ENCODE results near the gene LRIT1. TPM values are rescaled to one million over a fixed set of nuclear protein-coding genes. Genes with fewer than 3 reads are reported as not detected.

The LRIT1 gene
- total and polyA plus RNA-seq, 2 donors (not counting 3 experiments of a cell fraction or from before 2014, with no cell fraction given) = not detected

DNA sequence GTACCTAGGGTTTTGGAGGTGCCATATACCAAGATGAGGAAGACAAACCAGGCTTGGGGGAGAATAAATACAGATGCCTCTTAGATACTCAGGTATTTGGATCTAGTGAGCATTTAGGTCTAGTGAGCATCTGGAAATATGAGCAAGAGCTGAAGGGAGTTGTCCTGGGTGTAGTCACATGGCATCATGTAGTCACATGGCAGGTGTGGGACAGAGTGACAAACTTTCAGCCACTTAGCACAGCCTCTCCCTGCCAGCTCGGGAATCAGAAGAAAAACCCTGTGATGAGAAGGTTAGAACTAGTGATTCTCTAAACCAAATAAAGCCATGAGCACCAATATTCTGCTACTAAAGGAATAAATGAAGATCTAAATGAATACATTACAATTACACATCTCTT lies 27.8 kb upstream of the LRIT1 start:
- CTCF ChIA-PET = interaction anchor here (1.0 to 11.1 kb wide), 2 partner anchors 83 to 268 kb away, joined by 4 to 510 read pairs; no protein-coding TSS in a partner anchor
- no peak overlapping the region for H3K27ac ChIP-seq (ENCODE audit: insufficient read depth, low read depth, low read length)
- no peaks in the 10 kb centered on the region for H3K36me3 ChIP-seq (ENCODE audit: control insufficient read depth in 2 of 2, extremely low read depth in 1 of 2, insufficient read depth in 2 of 2, low read length in 2 of 2)
- TF ChIP-seq POLR2A (IDR thresholded peaks at IDR 0.05; ENCODE audit: low read depth, low read length) = no peak
- TF ChIP-seq, protein P1, sequence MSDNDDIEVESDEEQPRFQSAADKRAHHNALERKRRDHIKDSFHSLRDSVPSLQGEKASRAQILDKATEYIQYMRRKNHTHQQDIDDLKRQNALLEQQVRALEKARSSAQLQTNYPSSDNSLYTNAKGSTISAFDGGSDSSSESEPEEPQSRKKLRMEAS (IDR thresholded peaks at IDR 0.05; ENCODE audit: insufficient read depth, insufficient read length) = no peak
- no peak for TF ChIP-seq GATA2 (IDR thresholded peaks at IDR 0.05; ENCODE audit: insufficient read depth, insufficient read length, low read depth, low read length)
- TF ChIP-seq MYC (IDR thresholded peaks at IDR 0.05; ENCODE audit: low read depth, low read length) = no peak
- no peak for TF ChIP-seq POLR2AphosphoS5 (IDR thresholded peaks at IDR 0.05; ENCODE audit: insufficient read depth, low read depth, low read length)
- no peak for TF ChIP-seq JUN (IDR thresholded peaks at IDR 0.05; ENCODE audit: borderline replicate concordance, insufficient read depth, insufficient read length, low read depth)
- TF ChIP-seq, protein P2, sequence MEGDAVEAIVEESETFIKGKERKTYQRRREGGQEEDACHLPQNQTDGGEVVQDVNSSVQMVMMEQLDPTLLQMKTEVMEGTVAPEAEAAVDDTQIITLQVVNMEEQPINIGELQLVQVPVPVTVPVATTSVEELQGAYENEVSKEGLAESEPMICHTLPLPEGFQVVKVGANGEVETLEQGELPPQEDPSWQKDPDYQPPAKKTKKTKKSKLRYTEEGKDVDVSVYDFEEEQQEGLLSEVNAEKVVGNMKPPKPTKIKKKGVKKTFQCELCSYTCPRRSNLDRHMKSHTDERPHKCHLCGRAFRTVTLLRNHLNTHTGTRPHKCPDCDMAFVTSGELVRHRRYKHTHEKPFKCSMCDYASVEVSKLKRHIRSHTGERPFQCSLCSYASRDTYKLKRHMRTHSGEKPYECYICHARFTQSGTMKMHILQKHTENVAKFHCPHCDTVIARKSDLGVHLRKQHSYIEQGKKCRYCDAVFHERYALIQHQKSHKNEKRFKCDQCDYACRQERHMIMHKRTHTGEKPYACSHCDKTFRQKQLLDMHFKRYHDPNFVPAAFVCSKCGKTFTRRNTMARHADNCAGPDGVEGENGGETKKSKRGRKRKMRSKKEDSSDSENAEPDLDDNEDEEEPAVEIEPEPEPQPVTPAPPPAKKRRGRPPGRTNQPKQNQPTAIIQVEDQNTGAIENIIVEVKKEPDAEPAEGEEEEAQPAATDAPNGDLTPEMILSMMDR (IDR thresholded peaks at IDR 0.05; ENCODE audit: extremely low read depth in 1 of 2, insufficient read depth in 1 of 2, low read depth in 1 of 2, low read length in 2 of 2) = no peak
- no peak for TF ChIP-seq FOS (IDR thresholded peaks at IDR 0.05; ENCODE audit: borderline replicate concordance, insufficient read depth, low read length)
- TF ChIP-seq EZH2 (IDR thresholded peaks at IDR 0.05; ENCODE audit: borderline replicate concordance, low read depth, low read length, severe bottlenecking) = no peak
- POLR2A ChIA-PET = no interaction called here
- H4K20me1 ChIP-seq (replicated peaks; ENCODE audit: control insufficient read depth, extremely low read depth, insufficient read depth, low read length) = no peaks in the 10 kb centered on the region
- H3K27me3 ChIP-seq (ENCODE audit: control insufficient read depth in 2 of 2, insufficient read depth in 2 of 2, low read length in 2 of 2) = peaks cover 13 to 28% of the 10 kb centered on the region in 2 experiments
- no peaks in the 10 kb centered on the region for H3K9me3 ChIP-seq (replicated peaks; ENCODE audit: control insufficient read depth, insufficient read depth, low read length)
- intact Hi-C loops (cut with micrococcal nuclease) (no loop called here), dilution Hi-C loops (cut with MboI; ENCODE audit: extremely low pct_ligation_motif_present, low sequenced_read_pairs) (no loop called here)
- no peaks in the 10 kb centered on the region for H3K4me1 ChIP-seq (ENCODE audit: control insufficient read depth, extremely low read depth, insufficient read depth, low read length)
- BruUV-seq (replicated peaks) = no TSS peak
- H3K79me2 ChIP-seq (ENCODE audit: control insufficient read depth, insufficient read depth, low read length) = no peaks in the 10 kb centered on the region
- no peak overlapping the region for H2AFZ ChIP-seq (ENCODE audit: low read depth, low read length)
- no peak for FAIRE-seq
- H3K9ac ChIP-seq (replicated peaks; ENCODE audit: extremely low read depth, insufficient read depth, low read length) = no peak overlapping the region
- H3K4me3 ChIP-seq (replicated peaks in 1 of 3; ENCODE audit: insufficient read depth in 1 of 3, low read depth in 1 of 3, low read length in 3 of 3) = no peak overlapping the region
- H3K9me1 ChIP-seq (replicated peaks; ENCODE audit: control insufficient read depth, extremely low read depth, insufficient read depth, low read length) = no peaks in the 10 kb centered on the region
- DNase-seq (ENCODE audit: low read depth, low spot score) = no peak
- no peak overlapping the region for H3K4me2 ChIP-seq (ENCODE audit: insufficient read depth, low read length)
